HL-60 (cell line): ENCODE measurements around the gene NATD1.

ENCODE experiments used
- DNase-seq, 2 experiments: peaks; one replicate each; pipeline ENCODE4 v3.0.0-alpha.2; 2010 to 2020; ENCODE audit warnings: low read depth in 1 of 2, low spot score in 1 of 2
- H3K27ac ChIP-seq: fragments of 250-450 bp; sonication (Bioruptor Pico); replicated peaks from 2 replicates; pipeline ENCODE4 v1.5.1; 2020; ENCODE audit warnings: mild to moderate bottlenecking, moderate library complexity
- H3K27me3 ChIP-seq: fragments of 250-450 bp; sonication (Bioruptor Pico); 2 replicates; pipeline ENCODE4 v1.5.1; 2021; ENCODE audit warnings: mild to moderate bottlenecking, moderate library complexity; ENCODE audit not compliant: insufficient read depth, poor library complexity, severe bottlenecking
- H3K4me3 ChIP-seq: replicated peaks from 2 replicates; pipeline ENCODE4 v1.5.1; 2011; ENCODE audit warnings: mild to moderate bottlenecking, control low read depth, low read length; ENCODE audit not compliant: insufficient read depth
- CTCF ChIP-seq: IDR thresholded peaks from one replicate; pipeline ENCODE4 v1.5.1; 2011; ENCODE audit warnings: low read length, control low read depth, inconsistent platforms; ENCODE audit not compliant: insufficient read depth
- GABPA ChIP-seq: IDR thresholded peaks from 2 replicates; pipeline ENCODE4 v1.6.1; 2012; ENCODE audit warnings: low read depth
- POLR2AphosphoS5 ChIP-seq: IDR thresholded peaks from 2 replicates; pipeline ENCODE4 v1.6.1; 2012; ENCODE audit warnings: low read depth
- REST ChIP-seq: IDR thresholded peaks from 2 replicates; pipeline ENCODE4 v1.6.1; 2012; ENCODE audit warnings: low read depth; ENCODE audit not compliant: insufficient replicate concordance
- SPI1 ChIP-seq: IDR thresholded peaks from 2 replicates; pipeline ENCODE4 v1.6.1; 2012; ENCODE audit warnings: low read depth, mild to moderate bottlenecking, borderline replicate concordance

NATD1 gene

DNA sequence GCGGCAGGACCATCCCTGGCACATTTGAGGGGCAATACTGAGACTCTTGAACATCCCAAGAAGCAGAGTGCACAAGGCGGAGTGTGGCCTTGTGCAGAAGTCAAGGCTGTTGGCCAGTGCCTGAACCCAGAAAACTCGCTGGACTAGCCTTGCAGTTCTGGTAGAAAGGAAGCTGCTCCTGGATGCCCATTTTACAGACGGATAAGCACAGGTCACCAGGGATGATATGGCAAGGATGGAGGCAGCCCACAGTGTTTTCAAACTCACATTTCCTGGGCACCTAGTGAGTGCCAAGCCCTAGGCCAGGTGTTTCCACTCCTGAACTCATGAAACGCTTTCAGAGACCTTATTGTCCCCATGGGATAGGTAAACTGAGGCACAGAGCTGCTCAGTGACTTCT, 29.6 kb upstream of the NATD1 start:
- H3K27me3 ChIP-seq = no peaks in the 10 kb centered on the region
- H3K4me3 ChIP-seq = no peak overlapping the region
- TF ChIP-seq POLR2AphosphoS5 = no peak
- TF ChIP-seq SPI1 = no peak
- no peak for TF ChIP-seq REST
- no peak for TF ChIP-seq GABPA
- TF ChIP-seq CTCF = no peak
- no peak for DNase-seq
- no peak overlapping the region for H3K27ac ChIP-seq

GRCh38 chr17:21282231-21282630, 29.0 kb upstream of the NATD1 start:
- no peak for DNase-seq
- H3K4me3 ChIP-seq = no peak overlapping the region
- no peaks in the 10 kb centered on the region for H3K27me3 ChIP-seq
- TF ChIP-seq SPI1 (no peak), CTCF (no peak), POLR2AphosphoS5 (no peak), GABPA (no peak), REST (no peak)
- H3K27ac ChIP-seq = no peak overlapping the region

- Histone ChIP-seq H3K27me3 (no peaks in the 10 kb centered on the region), H3K4me3 (no peak overlapping the region), H3K27ac (no peak overlapping the region; the same call in 1 of the 2 replicates)
- TF ChIP-seq CTCF (peak; percentile 99), GABPA (no peak)
- DNase-seq = peak; percentile 81 to 90
Observed at GRCh38 chr17:21280081-21280518, 26.9 kb upstream of the NATD1 start.

GRCh38 chr17:21279582-21279981, 26.4 kb upstream of the NATD1 start:
- DNase-seq = no peak
- H3K27me3 ChIP-seq = no peaks in the 10 kb centered on the region
- TF ChIP-seq REST = no peak
- TF ChIP-seq POLR2AphosphoS5 = no peak
- TF ChIP-seq SPI1 = no peak
- no peak for TF ChIP-seq GABPA
- no peak for TF ChIP-seq CTCF
- no peak overlapping the region; the same call in none of the 2 replicates for H3K27ac ChIP-seq
- H3K4me3 ChIP-seq = no peak overlapping the region
